ENCODE results near the gene MAGEB2.
A peak's percentile ranks its signal among the peaks of the same experiment; 100 is the strongest.

Gene MAGEB2

DNA sequence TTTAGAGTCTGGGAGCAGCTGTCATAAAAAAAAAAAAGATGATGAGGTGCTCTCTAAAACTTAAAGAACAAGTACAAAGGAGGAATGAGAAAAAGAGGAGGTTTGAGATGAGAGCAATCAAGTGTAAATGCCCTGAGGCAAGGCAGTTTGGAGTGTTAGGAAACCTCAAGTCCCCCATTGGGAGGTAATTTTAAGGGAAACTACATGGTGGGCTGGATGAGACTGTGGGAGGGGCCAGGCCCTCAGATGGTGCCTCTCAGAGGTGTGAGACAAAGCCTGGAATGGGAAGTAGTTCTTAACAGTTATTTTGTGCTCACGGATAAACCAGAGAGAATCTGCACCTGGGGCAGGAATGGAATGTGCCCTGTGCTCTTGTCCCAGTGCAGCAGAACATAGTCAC is 13.2 kb downstream of the MAGEB2 start:
- 67% methylated on average over 1 of the region's 1 CpG for WGBS

GRCh38 chrX:30230395-30230794 is 15.0 kb downstream of the MAGEB2 start, which contains the start of gene MAGEB3:
MAGEB3 (plus strand) TSS chrX:30230657; CDS start chrX:30235925, 5,268 bp downstream.
- Histone ChIP-seq H3K27ac (ENCODE audit: low read length, poor library complexity, severe bottlenecking) (no peak within 1 kb of the TSS), H4K8ac (ENCODE audit: low read length) (no peak within 1 kb of the TSS), H3K79me1 (replicated peaks; ENCODE audit: low read length, poor library complexity, severe bottlenecking) (no peaks in the 10 kb centered on the region), H4K91ac (ENCODE audit: low read length) (no peak within 1 kb of the TSS), H3K9ac (ENCODE audit: low read length) (no peak within 1 kb of the TSS), H3K4me1 (ENCODE audit: control insufficient read depth, insufficient read depth, low read depth, low read length) (no peaks in the 10 kb centered on the region), H2BK12ac (ENCODE audit: low read length in 2 of 2) (no peak within 1 kb of the TSS), H3K4ac (ENCODE audit: low read depth in 1 of 2, low read length in 2 of 2) (no peak within 1 kb of the TSS), H2BK15ac (ENCODE audit: low read depth, poor library complexity, severe bottlenecking) (no peak within 1 kb of the TSS), H2AFZ (ENCODE audit: low read depth, low read length) (no peak within 1 kb of the TSS), H2BK120ac (ENCODE audit: low read depth, low read length) (no peak within 1 kb of the TSS), H3K14ac (ENCODE audit: low read length in 2 of 2) (no peak within 1 kb of the TSS), H3K4me3 (ENCODE audit: insufficient read depth in 1 of 2, low read depth in 1 of 2, low read length in 2 of 2) (no peak within 1 kb of the TSS), H3K36me3 (ENCODE audit: control insufficient read depth in 1 of 2, insufficient read depth in 2 of 2, low read depth in 1 of 2, low read length in 2 of 2) (no peaks in the 10 kb centered on the region), H3K23ac (ENCODE audit: low read length in 2 of 2) (no peak within 1 kb of the TSS), H3K4me2 (ENCODE audit: low read length, poor library complexity, severe bottlenecking) (no peak within 1 kb of the TSS), H3K27me3 (ENCODE audit: control insufficient read depth in 1 of 2, insufficient read depth in 1 of 2, low read length in 2 of 2) (peaks cover 0 to 27% of the 10 kb centered on the region in 2 experiments), H2BK5ac (ENCODE audit: low read depth, low read length, poor library complexity, severe bottlenecking) (no peak within 1 kb of the TSS), H2AK5ac (ENCODE audit: low read length, severe bottlenecking) (no peak within 1 kb of the TSS), H3K9me3 (ENCODE audit: control insufficient read depth, low read length) (no peaks in the 10 kb centered on the region), H3K18ac (ENCODE audit: low read depth in 1 of 2, low read length in 2 of 2) (no peak within 1 kb of the TSS)
- no peak for DNase-seq
- WGBS, result 40% methylated on average over 2 of the region's 4 CpGs

More for the DNA sequence above, 13.2 kb downstream of the MAGEB2 start:
- H3K4me1 ChIP-seq (ENCODE audit: control insufficient read depth, insufficient read depth, low read depth, low read length), result no peaks in the 10 kb centered on the region
- H2BK5ac ChIP-seq (ENCODE audit: low read depth, low read length, poor library complexity, severe bottlenecking), result no peak overlapping the region
- H3K36me3 ChIP-seq (ENCODE audit: control insufficient read depth in 1 of 2, insufficient read depth in 2 of 2, low read depth in 1 of 2, low read length in 2 of 2), result no peaks in the 10 kb centered on the region
- H3K9ac ChIP-seq (ENCODE audit: low read length), result no peak overlapping the region
- H3K18ac ChIP-seq (ENCODE audit: low read depth in 1 of 2, low read length in 2 of 2), result no peak overlapping the region
- H2BK12ac ChIP-seq (ENCODE audit: low read length in 2 of 2), result no peak overlapping the region
- no peak overlapping the region for H3K4ac ChIP-seq (ENCODE audit: low read depth in 1 of 2, low read length in 2 of 2)
- no peak overlapping the region for H3K27ac ChIP-seq (ENCODE audit: low read length, poor library complexity, severe bottlenecking)
- no peak overlapping the region for H4K91ac ChIP-seq (ENCODE audit: low read length)
- H3K4me3 ChIP-seq (ENCODE audit: insufficient read depth in 1 of 2, low read depth in 1 of 2, low read length in 2 of 2), result no peak overlapping the region
- H3K23ac ChIP-seq (ENCODE audit: low read length in 2 of 2), result no peak overlapping the region
- no peak overlapping the region for H3K4me2 ChIP-seq (ENCODE audit: low read length, poor library complexity, severe bottlenecking)
- no peaks in the 10 kb centered on the region for H3K79me1 ChIP-seq (replicated peaks; ENCODE audit: low read length, poor library complexity, severe bottlenecking)
- H3K27me3 ChIP-seq (ENCODE audit: control insufficient read depth in 1 of 2, insufficient read depth in 1 of 2, low read length in 2 of 2), result peaks cover 0 to 17% of the 10 kb centered on the region in 2 experiments
- H3K14ac ChIP-seq (ENCODE audit: low read length in 2 of 2), result no peak overlapping the region
- H4K8ac ChIP-seq (ENCODE audit: low read length), result no peak overlapping the region
- H3K9me3 ChIP-seq (ENCODE audit: control insufficient read depth, low read length), result no peaks in the 10 kb centered on the region
- no peak for DNase-seq
- no peak overlapping the region for H2AK5ac ChIP-seq (ENCODE audit: low read length, severe bottlenecking)
- H2AFZ ChIP-seq (ENCODE audit: low read depth, low read length), result no peak overlapping the region
- no peak overlapping the region for H2BK120ac ChIP-seq (ENCODE audit: low read depth, low read length)
- H2BK15ac ChIP-seq (ENCODE audit: low read depth, poor library complexity, severe bottlenecking), result no peak overlapping the region

- H3K4me3 ChIP-seq (ENCODE audit: insufficient read depth in 1 of 2, low read depth in 1 of 2, low read length in 2 of 2), result no peak within 1 kb of the TSS
- no peak within 1 kb of the TSS for H3K9ac ChIP-seq (ENCODE audit: low read length)
- no peak within 1 kb of the TSS for H3K14ac ChIP-seq (ENCODE audit: low read length in 2 of 2)
- H3K27me3 ChIP-seq (ENCODE audit: control insufficient read depth in 1 of 2, insufficient read depth in 1 of 2, low read length in 2 of 2), result peaks cover 0 to 47% of the 10 kb centered on the region in 2 experiments
- H2AFZ ChIP-seq (ENCODE audit: low read depth, low read length), result no peak within 1 kb of the TSS
- H4K8ac ChIP-seq (ENCODE audit: low read length), result no peak within 1 kb of the TSS
- no peak within 1 kb of the TSS for H2BK15ac ChIP-seq (ENCODE audit: low read depth, poor library complexity, severe bottlenecking)
- H3K27ac ChIP-seq (ENCODE audit: low read length, poor library complexity, severe bottlenecking), result no peak within 1 kb of the TSS
- no peak within 1 kb of the TSS for H3K18ac ChIP-seq (ENCODE audit: low read depth in 1 of 2, low read length in 2 of 2)
- no peak for DNase-seq
- no peaks in the 10 kb centered on the region for H3K79me1 ChIP-seq (replicated peaks; ENCODE audit: low read length, poor library complexity, severe bottlenecking)
- H3K4me2 ChIP-seq (ENCODE audit: low read length, poor library complexity, severe bottlenecking), result no peak within 1 kb of the TSS
- no peaks in the 10 kb centered on the region for H3K4me1 ChIP-seq (ENCODE audit: control insufficient read depth, insufficient read depth, low read depth, low read length)
- WGBS, result 92% methylated on average over 10 of the region's 10 CpGs
- no peak within 1 kb of the TSS for H2AK5ac ChIP-seq (ENCODE audit: low read length, severe bottlenecking)
- H3K4ac ChIP-seq (ENCODE audit: low read depth in 1 of 2, low read length in 2 of 2), result no peak within 1 kb of the TSS
- no peak within 1 kb of the TSS for H2BK12ac ChIP-seq (ENCODE audit: low read length in 2 of 2)
- peaks cover 2% of the 10 kb centered on the region for H3K9me3 ChIP-seq (ENCODE audit: control insufficient read depth, low read length)
- H2BK120ac ChIP-seq (ENCODE audit: low read depth, low read length), result no peak within 1 kb of the TSS
- H4K91ac ChIP-seq (ENCODE audit: low read length), result no peak within 1 kb of the TSS
- no peak within 1 kb of the TSS for H3K23ac ChIP-seq (ENCODE audit: low read length in 2 of 2)
- H3K36me3 ChIP-seq (ENCODE audit: control insufficient read depth in 1 of 2, insufficient read depth in 2 of 2, low read depth in 1 of 2, low read length in 2 of 2), result no peaks in the 10 kb centered on the region
- no peak within 1 kb of the TSS for H2BK5ac ChIP-seq (ENCODE audit: low read depth, low read length, poor library complexity, severe bottlenecking)
Observed at GRCh38 chrX:30241724-30242415, 26.5 kb downstream of the MAGEB2 start, which contains the start of gene MAGEB4. MAGEB4 (plus strand) TSS chrX:30242000; CDS start chrX:30242136, 136 bp downstream.

DNA sequence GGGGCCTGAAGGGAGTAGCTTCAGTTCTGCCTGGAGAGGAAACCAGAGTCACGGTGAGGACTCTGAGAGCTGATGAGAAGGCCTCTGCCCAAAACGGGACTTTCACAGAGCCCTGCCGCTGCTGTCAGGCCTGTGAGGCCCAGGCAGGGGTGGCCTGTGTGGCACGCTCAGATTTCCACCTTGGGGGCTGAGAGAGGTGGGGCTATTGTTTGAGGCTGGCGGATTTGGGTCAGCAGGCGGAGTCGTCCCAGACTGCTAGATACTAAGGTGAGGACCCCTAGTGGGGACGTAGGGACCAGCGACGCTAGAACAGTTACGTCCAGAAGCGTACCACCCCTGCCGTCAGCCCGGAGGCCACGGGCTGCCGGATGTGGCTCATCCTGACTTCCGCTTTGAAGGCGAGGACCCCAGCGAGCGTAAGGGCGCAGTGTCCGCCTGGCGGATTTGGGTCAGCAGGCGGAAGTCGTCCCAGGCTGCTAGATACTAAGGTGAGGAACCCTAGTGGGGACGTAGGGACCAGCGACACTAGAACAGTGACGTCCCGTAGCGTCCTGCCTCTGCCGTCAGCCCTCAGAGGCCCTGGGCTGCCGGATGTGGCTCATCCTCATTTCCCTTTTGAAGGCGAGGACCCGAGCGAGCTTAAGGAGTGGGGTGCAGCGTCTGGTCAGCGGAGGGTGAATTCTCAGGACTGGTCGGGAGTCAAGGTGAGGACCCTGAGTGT is 31.6 kb downstream of the MAGEB2 start, which contains the start of gene MAGEB1:
MAGEB1 (plus strand) TSS at position 378 of the 721 bp plus-strand sequence. CDS start 3,348 bp downstream, outside the sequence.
- 93% methylated on average over 37 of the region's 38 CpGs for WGBS
- Histone ChIP-seq H4K8ac (ENCODE audit: low read length) (no peak within 1 kb of the TSS), H3K9me3 (ENCODE audit: control insufficient read depth, low read length) (no peaks in the 10 kb centered on the region), H2BK120ac (ENCODE audit: low read depth, low read length) (no peak within 1 kb of the TSS), H3K27me3 (ENCODE audit: control insufficient read depth in 1 of 2, insufficient read depth in 1 of 2, low read length in 2 of 2) (peaks cover 0 to 29% of the 10 kb centered on the region in 2 experiments), H3K4me2 (ENCODE audit: low read length, poor library complexity, severe bottlenecking) (no peak within 1 kb of the TSS), H2BK15ac (ENCODE audit: low read depth, poor library complexity, severe bottlenecking) (no peak within 1 kb of the TSS), H3K79me1 (replicated peaks; ENCODE audit: low read length, poor library complexity, severe bottlenecking) (no peaks in the 10 kb centered on the region), H3K27ac (ENCODE audit: low read length, poor library complexity, severe bottlenecking) (no peak within 1 kb of the TSS), H3K4ac (ENCODE audit: low read depth in 1 of 2, low read length in 2 of 2) (no peak within 1 kb of the TSS), H3K4me3 (ENCODE audit: insufficient read depth in 1 of 2, low read depth in 1 of 2, low read length in 2 of 2) (no peak within 1 kb of the TSS), H4K91ac (ENCODE audit: low read length) (no peak within 1 kb of the TSS), H3K36me3 (ENCODE audit: control insufficient read depth in 1 of 2, insufficient read depth in 2 of 2, low read depth in 1 of 2, low read length in 2 of 2) (no peaks in the 10 kb centered on the region), H2AFZ (ENCODE audit: low read depth, low read length) (no peak within 1 kb of the TSS), H2BK12ac (ENCODE audit: low read length in 2 of 2) (no peak within 1 kb of the TSS), H3K9ac (ENCODE audit: low read length) (no peak within 1 kb of the TSS), H3K4me1 (ENCODE audit: control insufficient read depth, insufficient read depth, low read depth, low read length) (no peaks in the 10 kb centered on the region), H3K23ac (ENCODE audit: low read length in 2 of 2) (no peak within 1 kb of the TSS), H3K18ac (ENCODE audit: low read depth in 1 of 2, low read length in 2 of 2) (peak within 1 kb of the TSS in 1 of 2 experiments; percentile 8), H2BK5ac (ENCODE audit: low read depth, low read length, poor library complexity, severe bottlenecking) (no peak within 1 kb of the TSS), H3K14ac (ENCODE audit: low read length in 2 of 2) (no peak within 1 kb of the TSS), H2AK5ac (ENCODE audit: low read length, severe bottlenecking) (no peak within 1 kb of the TSS)
- DNase-seq, result no peak

Data from mesenchymal stem cell (in vitro differentiated cells and primary cell).